GM12874 (cell line): ENCODE results near the gene GNAI3.

Experiments
- TF ChIP-seq, protein P1 (sequence below): IDR thresholded peaks from 2 replicates; pipeline ENCODE4 v1.5.1; 2011; ENCODE audit warnings: low read depth, mild to moderate bottlenecking, control low read depth, low read length, moderate library complexity; ENCODE audit not compliant: insufficient read depth

The GNAI3 gene

DNA sequence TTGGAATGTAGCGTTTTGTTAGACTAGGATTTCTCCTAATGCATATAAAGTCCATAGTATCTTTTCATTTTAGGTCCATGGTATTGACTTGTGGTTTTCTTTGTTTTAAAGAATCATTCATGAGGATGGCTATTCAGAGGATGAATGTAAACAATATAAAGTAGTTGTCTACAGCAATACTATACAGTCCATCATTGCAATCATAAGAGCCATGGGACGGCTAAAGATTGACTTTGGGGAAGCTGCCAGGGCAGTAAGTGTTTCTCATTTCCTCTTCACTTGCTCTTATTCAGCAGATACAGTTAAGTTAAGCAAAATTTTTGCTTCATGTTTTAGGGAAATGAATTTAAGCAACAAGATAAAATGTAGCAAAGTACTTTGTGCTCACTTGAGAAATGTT lies 25.4 kb downstream of the GNAI3 start:
- TF ChIP-seq, protein P1, sequence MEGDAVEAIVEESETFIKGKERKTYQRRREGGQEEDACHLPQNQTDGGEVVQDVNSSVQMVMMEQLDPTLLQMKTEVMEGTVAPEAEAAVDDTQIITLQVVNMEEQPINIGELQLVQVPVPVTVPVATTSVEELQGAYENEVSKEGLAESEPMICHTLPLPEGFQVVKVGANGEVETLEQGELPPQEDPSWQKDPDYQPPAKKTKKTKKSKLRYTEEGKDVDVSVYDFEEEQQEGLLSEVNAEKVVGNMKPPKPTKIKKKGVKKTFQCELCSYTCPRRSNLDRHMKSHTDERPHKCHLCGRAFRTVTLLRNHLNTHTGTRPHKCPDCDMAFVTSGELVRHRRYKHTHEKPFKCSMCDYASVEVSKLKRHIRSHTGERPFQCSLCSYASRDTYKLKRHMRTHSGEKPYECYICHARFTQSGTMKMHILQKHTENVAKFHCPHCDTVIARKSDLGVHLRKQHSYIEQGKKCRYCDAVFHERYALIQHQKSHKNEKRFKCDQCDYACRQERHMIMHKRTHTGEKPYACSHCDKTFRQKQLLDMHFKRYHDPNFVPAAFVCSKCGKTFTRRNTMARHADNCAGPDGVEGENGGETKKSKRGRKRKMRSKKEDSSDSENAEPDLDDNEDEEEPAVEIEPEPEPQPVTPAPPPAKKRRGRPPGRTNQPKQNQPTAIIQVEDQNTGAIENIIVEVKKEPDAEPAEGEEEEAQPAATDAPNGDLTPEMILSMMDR = no peak

DNA sequence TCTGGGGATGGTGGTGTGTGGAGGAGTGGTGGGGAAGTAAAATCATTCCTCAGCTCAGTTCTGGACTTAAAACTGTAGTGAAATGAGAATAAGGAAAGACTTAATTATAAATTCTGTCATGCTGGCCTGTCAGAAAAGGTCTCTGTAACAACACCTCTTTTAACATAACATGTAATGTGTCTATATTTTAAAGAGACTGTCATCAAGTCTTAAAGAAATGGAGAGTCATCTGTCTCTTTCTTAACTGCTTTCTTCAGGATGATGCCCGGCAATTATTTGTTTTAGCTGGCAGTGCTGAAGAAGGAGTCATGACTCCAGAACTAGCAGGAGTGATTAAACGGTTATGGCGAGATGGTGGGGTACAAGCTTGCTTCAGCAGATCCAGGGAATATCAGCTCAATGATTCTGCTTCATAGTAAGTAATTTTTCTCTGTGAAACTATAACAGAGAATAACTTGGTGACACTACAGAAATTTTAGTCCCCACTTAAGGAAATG lies 30.6 kb downstream of the GNAI3 start:
- TF ChIP-seq, protein P1 = no peak

DNA sequence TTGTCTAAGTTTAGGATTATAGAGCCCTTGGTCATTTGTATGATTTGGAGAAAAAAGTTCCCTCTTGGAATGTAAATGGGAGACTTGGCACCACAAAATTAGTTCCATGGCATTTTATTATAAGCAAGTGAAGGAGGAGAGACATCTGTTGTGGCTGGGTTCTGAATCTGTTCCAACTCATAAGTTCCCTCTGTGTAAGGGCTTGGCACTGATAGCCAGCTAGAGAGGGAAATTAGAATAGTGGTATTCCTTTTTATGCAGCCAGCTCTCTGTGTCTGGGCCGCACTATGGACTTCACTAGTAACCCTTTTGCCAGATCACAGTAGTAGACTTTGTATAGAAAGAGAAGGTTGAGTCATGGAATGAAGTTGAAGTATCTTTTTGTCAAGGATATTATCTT lies 31.1 kb downstream of the GNAI3 start:
- TF ChIP-seq, protein P1 = no peak

DNA sequence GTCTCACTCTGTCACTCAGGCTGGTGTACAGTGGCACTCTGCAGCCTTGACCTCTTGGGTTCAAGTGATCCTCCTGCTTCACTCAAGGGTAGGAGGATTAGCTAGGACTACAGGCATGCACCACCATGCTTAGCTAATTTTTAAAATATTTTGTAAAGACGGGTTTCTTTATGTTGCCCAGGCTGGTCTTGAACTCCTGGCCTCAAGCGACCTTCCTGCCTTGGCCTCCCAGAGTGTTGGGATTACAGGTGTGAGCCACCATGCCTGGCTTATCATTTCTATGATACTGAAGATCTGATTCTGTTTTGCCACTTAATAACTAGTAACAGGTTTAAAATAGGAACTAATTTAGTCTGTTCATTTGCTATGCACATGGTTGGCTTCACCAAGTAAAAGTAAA lies 33.6 kb downstream of the GNAI3 start:
- TF ChIP-seq, protein P1 = no peak

DNA sequence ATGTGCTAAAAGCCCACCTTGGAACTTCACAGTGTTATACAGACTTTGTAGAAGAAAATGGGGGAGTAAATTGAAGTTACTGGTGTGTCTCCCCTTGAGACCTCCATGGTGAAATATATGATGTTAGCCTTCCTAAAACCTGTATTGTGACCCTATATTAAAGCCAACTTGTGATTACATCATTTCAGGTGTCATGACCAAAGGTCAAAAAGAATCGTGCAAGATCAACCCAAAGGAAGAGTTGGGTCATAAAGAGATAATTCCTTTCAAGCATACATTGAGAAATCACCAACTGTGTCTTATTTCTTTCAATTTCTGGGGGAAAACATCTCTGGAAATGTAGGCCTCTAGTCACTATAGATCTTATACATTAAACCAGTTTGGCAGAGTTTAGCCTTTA lies 36.4 kb downstream of the GNAI3 start:
- TF ChIP-seq, protein P1 = no peak

DNA sequence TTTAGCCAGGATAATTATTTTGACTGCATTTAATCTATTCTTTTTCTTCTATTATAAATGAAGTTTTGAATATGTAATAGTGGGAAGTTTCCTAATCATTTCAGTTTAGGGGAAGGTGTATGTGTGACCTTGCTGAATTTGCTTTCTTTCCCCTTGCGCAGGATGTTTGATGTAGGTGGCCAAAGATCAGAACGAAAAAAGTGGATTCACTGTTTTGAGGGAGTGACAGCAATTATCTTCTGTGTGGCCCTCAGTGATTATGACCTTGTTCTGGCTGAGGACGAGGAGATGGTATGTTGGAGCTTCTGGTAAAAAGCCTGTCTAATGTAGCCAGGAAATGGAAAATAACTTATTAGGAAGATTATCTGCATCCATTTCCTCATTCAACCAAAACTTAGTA lies 37.6 kb downstream of the GNAI3 start:
- TF ChIP-seq, protein P1 = no peak

DNA sequence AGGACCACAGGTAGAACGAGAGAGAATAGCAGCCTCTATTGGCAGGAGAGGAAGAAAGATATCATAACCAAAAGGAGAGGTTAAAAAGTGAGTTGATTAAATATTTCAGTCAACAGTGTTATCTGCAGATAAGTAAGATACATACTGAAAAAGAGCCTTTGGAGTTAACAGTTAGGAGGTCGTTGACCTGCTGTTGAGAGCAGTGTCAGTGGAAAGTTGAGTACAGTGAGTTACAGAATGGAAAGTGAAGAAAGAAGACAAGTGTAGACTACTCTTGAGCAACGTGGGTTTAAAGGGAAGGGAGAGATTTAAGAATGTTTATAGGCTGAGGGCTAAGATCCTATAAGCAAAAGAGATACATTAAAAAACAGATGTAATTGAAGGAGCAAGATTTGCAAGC lies 40.8 kb downstream of the GNAI3 start:
- TF ChIP-seq, protein P1 = no peak
